Mesenchymal stem cell (in vitro differentiated cells and primary cell): Measurements from ENCODE around the gene CYBC1.

ENCODE experiments used
- DNase-seq: peaks from one replicate; pipeline ENCODE4 v3.0.0-alpha.2; 2013
- H2AFZ ChIP-seq: one replicate; pipeline ENCODE4 v1.6.1; 2013; ENCODE audit warnings: low read depth, mild to moderate bottlenecking, control low read depth, inconsistent platforms, low read length, moderate library complexity
- H2AK5ac ChIP-seq: 2 replicates; pipeline ENCODE4 v1.6.1; 2013; ENCODE audit warnings: low read length, moderate library complexity, mild to moderate bottlenecking, inconsistent platforms; ENCODE audit not compliant: severe bottlenecking
- H2BK120ac ChIP-seq: one replicate; pipeline ENCODE4 v1.6.1; 2013; ENCODE audit warnings: low read depth, mild to moderate bottlenecking, inconsistent platforms, low read length, moderate library complexity
- H2BK12ac ChIP-seq, 2 experiments: one replicate each; pipeline ENCODE4 v1.6.1; 2013; ENCODE audit warnings: inconsistent platforms in 2 of 2, low read length in 2 of 2, mild to moderate bottlenecking in 2 of 2, moderate library complexity in 2 of 2, control low read depth in 1 of 2
- H2BK15ac ChIP-seq: one replicate; pipeline ENCODE4 v1.6.1; 2013; ENCODE audit warnings: mild to moderate bottlenecking, low read depth, inconsistent platforms; ENCODE audit not compliant: poor library complexity, severe bottlenecking
- H2BK5ac ChIP-seq: 2 replicates; pipeline ENCODE4 v1.6.1; 2013; ENCODE audit warnings: low read depth, mild to moderate bottlenecking, low read length, control low read depth, inconsistent platforms; ENCODE audit not compliant: poor library complexity, severe bottlenecking
- H3K14ac ChIP-seq, 2 experiments: one replicate each; pipeline ENCODE4 v1.6.1; 2013; ENCODE audit warnings: inconsistent platforms in 2 of 2, low read length in 2 of 2, control low read depth in 1 of 2, mild to moderate bottlenecking in 1 of 2, moderate library complexity in 1 of 2
- H3K18ac ChIP-seq, 2 experiments: one replicate each; pipeline ENCODE4 v1.6.1; 2013; ENCODE audit warnings: inconsistent platforms in 2 of 2, low read length in 2 of 2, control low read depth in 1 of 2, low read depth in 1 of 2, mild to moderate bottlenecking in 1 of 2
- H3K23ac ChIP-seq, 2 experiments: one replicate each; pipeline ENCODE4 v1.6.1; 2013; ENCODE audit warnings: inconsistent platforms in 2 of 2, low read length in 2 of 2, mild to moderate bottlenecking in 2 of 2, moderate library complexity in 2 of 2, control low read depth in 1 of 2
- H3K27ac ChIP-seq: 2 replicates; pipeline ENCODE4 v1.5.1; 2013; ENCODE audit warnings: mild to moderate bottlenecking, moderate library complexity, low read length, control low read depth, inconsistent platforms; ENCODE audit not compliant: poor library complexity, severe bottlenecking
- H3K27me3 ChIP-seq, 2 experiments: 2 replicates each; pipeline versions ENCODE4 v1.6.1 to v1.7.0; 2013; ENCODE audit warnings: low read length in 2 of 2, mild to moderate bottlenecking in 2 of 2, moderate library complexity in 2 of 2, control low read depth in 1 of 2, inconsistent platforms in 1 of 2; ENCODE audit not compliant: control insufficient read depth in 1 of 2, insufficient read depth in 1 of 2
- H3K36me3 ChIP-seq, 2 experiments: 2 replicates each; pipeline versions ENCODE4 v1.6.1 to v1.7.0; 2013; ENCODE audit warnings: low read length in 2 of 2, control low read depth in 1 of 2, inconsistent platforms in 1 of 2, low read depth in 1 of 2, mild to moderate bottlenecking in 1 of 2; ENCODE audit not compliant: insufficient read depth in 2 of 2, control insufficient read depth in 1 of 2
- H3K4ac ChIP-seq, 2 experiments: one replicate each; pipeline ENCODE4 v1.6.1; 2013; ENCODE audit warnings: inconsistent platforms in 2 of 2, low read length in 2 of 2, mild to moderate bottlenecking in 2 of 2, moderate library complexity in 2 of 2, control low read depth in 1 of 2, low read depth in 1 of 2
- H3K4me1 ChIP-seq: 2 replicates; pipeline ENCODE4 v1.6.1; 2013; ENCODE audit warnings: low read depth, low read length, control low read depth; ENCODE audit not compliant: control insufficient read depth, insufficient read depth
- H3K4me2 ChIP-seq: 2 replicates; pipeline ENCODE4 v1.6.1; 2013; ENCODE audit warnings: low read length, mild to moderate bottlenecking, inconsistent platforms; ENCODE audit not compliant: poor library complexity, severe bottlenecking
- H3K4me3 ChIP-seq, 2 experiments: 2 replicates each; pipeline versions ENCODE4 v1.5.1 to v1.7.0; 2013; ENCODE audit warnings: low read length in 2 of 2, mild to moderate bottlenecking in 2 of 2, control low read depth in 1 of 2, low read depth in 1 of 2; ENCODE audit not compliant: insufficient read depth in 1 of 2
- H3K79me1 ChIP-seq: replicated peaks from 2 replicates; pipeline ENCODE4 v1.6.1; 2013; ENCODE audit warnings: mild to moderate bottlenecking, control low read depth, low read length, inconsistent platforms; ENCODE audit not compliant: poor library complexity, severe bottlenecking
- H3K9ac ChIP-seq: 2 replicates; pipeline ENCODE4 v1.7.0; 2013; ENCODE audit warnings: mild to moderate bottlenecking, low read length, moderate library complexity
- H3K9me3 ChIP-seq: 2 replicates; pipeline ENCODE4 v1.7.0; 2013; ENCODE audit warnings: mild to moderate bottlenecking, low read length; ENCODE audit not compliant: control insufficient read depth
- H4K8ac ChIP-seq: one replicate; pipeline ENCODE4 v1.6.1; 2013; ENCODE audit warnings: inconsistent platforms, mild to moderate bottlenecking, low read length, moderate library complexity
- H4K91ac ChIP-seq: one replicate; pipeline ENCODE4 v1.6.1; 2013; ENCODE audit warnings: mild to moderate bottlenecking, low read length, inconsistent platforms
- WGBS: methylation state at CpG from one replicate; pipeline ENCODE4 v1.1.7; 2013; ENCODE audit warnings: mixed read lengths; 5-methylcytosine and 5-hydroxymethylcytosine counted together

Gene CYBC1

GRCh38 chr17:82465023-82465603 is 14.6 kb upstream of the CYBC1 start:
- H3K23ac ChIP-seq: no peak overlapping the region
- no peak for DNase-seq
- 97% methylated on average over 5 of the region's 7 CpGs for WGBS

GRCh38 chr17:82464567-82464929 is 14.0 kb upstream of the CYBC1 start:
- no peak overlapping the region for H4K91ac ChIP-seq
- WGBS: 95% methylated on average over 11 of the region's 11 CpGs
- peaks cover 10% of the 10 kb centered on the region for H3K79me1 ChIP-seq
- no peak overlapping the region for H3K27ac ChIP-seq
- H3K18ac ChIP-seq: no peak overlapping the region
- no peak overlapping the region for H3K9ac ChIP-seq
- no peak overlapping the region for H3K4me2 ChIP-seq
- no peak overlapping the region for H3K23ac ChIP-seq
- no peaks in the 10 kb centered on the region for H3K27me3 ChIP-seq
- H2AFZ ChIP-seq: no peak overlapping the region
- H2AK5ac ChIP-seq: no peak overlapping the region
- H3K36me3 ChIP-seq: peaks cover 61 to 80% of the 10 kb centered on the region in 2 experiments
- no peak overlapping the region for H2BK5ac ChIP-seq
- no peak overlapping the region for H2BK120ac ChIP-seq
- H3K9me3 ChIP-seq: no peaks in the 10 kb centered on the region
- no peak overlapping the region for H3K4ac ChIP-seq
- H2BK15ac ChIP-seq: no peak overlapping the region
- H3K4me1 ChIP-seq: peaks cover 3% of the 10 kb centered on the region
- no peak overlapping the region for H3K4me3 ChIP-seq
- DNase-seq: no peak
- H3K14ac ChIP-seq: no peak overlapping the region
- H2BK12ac ChIP-seq: no peak overlapping the region
- H4K8ac ChIP-seq: no peak overlapping the region

More at GRCh38 chr17:82465023-82465603, 14.6 kb upstream of the CYBC1 start:
- Histone ChIP-seq H2BK15ac (no peak overlapping the region), H3K27me3 (no peaks in the 10 kb centered on the region), H3K4me2 (no peak overlapping the region), H3K27ac (no peak overlapping the region), H3K14ac (no peak overlapping the region), H3K9me3 (no peaks in the 10 kb centered on the region), H4K91ac (no peak overlapping the region), H2BK5ac (no peak overlapping the region), H3K4me1 (peaks cover 2% of the 10 kb centered on the region), H3K4me3 (no peak overlapping the region), H4K8ac (no peak overlapping the region), H2AFZ (no peak overlapping the region), H2BK120ac (no peak overlapping the region), H3K4ac (no peak overlapping the region), H3K9ac (no peak overlapping the region), H3K79me1 (peaks cover 10% of the 10 kb centered on the region), H3K36me3 (peaks cover 63 to 84% of the 10 kb centered on the region in 2 experiments), H3K18ac (no peak overlapping the region), H2AK5ac (no peak overlapping the region), H2BK12ac (no peak overlapping the region)

GRCh38 chr17:82463925-82464566 is 13.5 kb upstream of the CYBC1 start:
- H2BK5ac ChIP-seq: no peak overlapping the region
- H3K79me1 ChIP-seq: peaks cover 14% of the 10 kb centered on the region
- H3K36me3 ChIP-seq: peaks cover 60 to 76% of the 10 kb centered on the region in 2 experiments
- H3K4me2 ChIP-seq: no peak overlapping the region
- no peak overlapping the region for H2AFZ ChIP-seq
- 97% methylated on average over 7 of the region's 7 CpGs for WGBS
- no peaks in the 10 kb centered on the region for H3K27me3 ChIP-seq
- H4K91ac ChIP-seq: no peak overlapping the region
- no peak overlapping the region for H2BK120ac ChIP-seq
- no peak overlapping the region for H3K18ac ChIP-seq
- H3K14ac ChIP-seq: no peak overlapping the region
- no peaks in the 10 kb centered on the region for H3K9me3 ChIP-seq
- no peak overlapping the region for H3K27ac ChIP-seq
- no peak overlapping the region for H3K23ac ChIP-seq
- H3K4me3 ChIP-seq: no peak overlapping the region
- no peak for DNase-seq
- H2AK5ac ChIP-seq: no peak overlapping the region
- no peak overlapping the region for H3K4ac ChIP-seq
- H2BK12ac ChIP-seq: no peak overlapping the region
- peaks cover 8% of the 10 kb centered on the region for H3K4me1 ChIP-seq
- H3K9ac ChIP-seq: no peak overlapping the region
- no peak overlapping the region for H4K8ac ChIP-seq
- no peak overlapping the region for H2BK15ac ChIP-seq

- H3K4me2 ChIP-seq: no peak overlapping the region
- no peak overlapping the region for H3K4me3 ChIP-seq
- H3K79me1 ChIP-seq: peaks cover 15% of the 10 kb centered on the region
- H3K4me1 ChIP-seq: peaks cover 9% of the 10 kb centered on the region
- no peaks in the 10 kb centered on the region for H3K27me3 ChIP-seq
- no peak overlapping the region for H4K91ac ChIP-seq
- DNase-seq: no peak
- no peak overlapping the region for H3K4ac ChIP-seq
- H3K36me3 ChIP-seq: peaks cover 57 to 69% of the 10 kb centered on the region in 2 experiments
- H2BK12ac ChIP-seq: no peak overlapping the region
- no peak overlapping the region for H4K8ac ChIP-seq
- H2AFZ ChIP-seq: no peak overlapping the region
- H3K23ac ChIP-seq: no peak overlapping the region
- no peak overlapping the region for H3K9ac ChIP-seq
- WGBS: 92% methylated on average over 6 of the region's 6 CpGs
- H2BK15ac ChIP-seq: no peak overlapping the region
- H3K14ac ChIP-seq: no peak overlapping the region
- H2BK120ac ChIP-seq: no peak overlapping the region
- no peak overlapping the region for H3K18ac ChIP-seq
- no peak overlapping the region for H2AK5ac ChIP-seq
- H2BK5ac ChIP-seq: no peak overlapping the region
- H3K9me3 ChIP-seq: no peaks in the 10 kb centered on the region
- no peak overlapping the region for H3K27ac ChIP-seq
Measured at GRCh38 chr17:82463391-82463790, 12.8 kb upstream of the CYBC1 start.
